Activated T-cell treated with anti-CD3 and anti-CD28 coated beads, Interleukin-2, amount 50 U/mL, for 24 hours (primary cell): Measurements from ENCODE around the gene ADGRB3.

Experiments used
- DNase-seq: peaks from one replicate; pipeline ENCODE4 v3.0.0-alpha.2; 2020
- H3K27ac Mint-ChIP-seq: 2 replicates; pipeline ENCODE4 v1.8.0; 2020; ENCODE audit warnings: mild to moderate bottlenecking, mixed read lengths
- H3K27me3 Mint-ChIP-seq: 2 replicates; pipeline ENCODE4 v1.8.0; 2020; ENCODE audit warnings: mixed read lengths
- H3K36me3 Mint-ChIP-seq: 2 replicates; pipeline ENCODE4 v1.8.0; 2020; ENCODE audit warnings: low read depth, mixed read lengths
- H3K4me1 Mint-ChIP-seq: 2 replicates; pipeline ENCODE4 v1.8.0; 2020; ENCODE audit warnings: low read depth, mixed read lengths
- H3K4me3 Mint-ChIP-seq: 2 replicates; pipeline ENCODE4 v1.8.0; 2020; ENCODE audit warnings: mild to moderate bottlenecking, moderate library complexity, mixed read lengths
- H3K9me3 Mint-ChIP-seq: 2 replicates; pipeline ENCODE4 v1.8.0; 2020; ENCODE audit warnings: mixed read lengths

Gene ADGRB3

DNA sequence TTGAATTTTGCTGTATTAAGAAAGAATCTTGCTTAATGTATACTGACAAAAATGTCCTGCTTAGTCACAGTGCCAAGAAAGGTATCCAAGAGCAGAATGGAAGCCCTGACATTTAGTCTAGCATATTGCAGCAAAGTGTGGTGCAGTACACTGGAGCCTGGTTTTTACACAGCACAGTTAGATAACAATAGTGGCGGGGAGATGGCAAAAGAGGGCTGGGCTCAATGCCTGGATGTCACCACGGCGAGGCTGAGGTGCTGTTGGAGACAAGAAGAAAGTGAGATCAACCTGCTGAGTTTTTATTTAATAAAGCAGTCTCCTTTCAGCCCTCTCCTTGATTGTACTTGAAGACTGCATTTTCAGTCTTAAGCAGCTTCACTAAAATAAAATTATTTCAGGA lies 735.7 kb downstream of the ADGRB3 start:
- Mint-ChIP-seq H3K36me3 (no peaks in the 10 kb centered on the region), H3K27me3 (no peaks in the 10 kb centered on the region), H3K4me3 (no peak overlapping the region), H3K4me1 (no peaks in the 10 kb centered on the region), H3K9me3 (no peaks in the 10 kb centered on the region), H3K27ac (no peak overlapping the region)
- no peak for DNase-seq

DNA sequence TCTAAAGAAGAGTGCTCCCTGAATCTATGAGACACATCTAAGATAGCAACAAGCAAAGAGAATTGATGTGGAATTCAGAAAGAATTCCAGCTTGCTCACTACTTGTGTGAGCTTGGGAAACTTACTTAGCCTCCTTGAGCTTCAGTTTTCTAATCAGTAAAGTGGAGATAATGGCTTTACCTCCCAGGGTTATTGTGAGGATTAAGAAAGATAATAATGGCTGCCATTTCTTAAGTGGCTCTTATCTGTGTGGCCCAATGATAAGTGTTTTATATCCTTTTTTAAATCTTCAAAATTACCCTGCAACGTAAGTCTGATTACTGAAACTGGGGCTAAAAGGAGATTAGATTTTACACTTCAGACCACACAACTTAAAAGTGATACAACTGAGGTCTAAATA lies 743.2 kb downstream of the ADGRB3 start:
- H3K27ac Mint-ChIP-seq = no peak overlapping the region
- no peak for DNase-seq
- no peaks in the 10 kb centered on the region for H3K27me3 Mint-ChIP-seq
- no peaks in the 10 kb centered on the region for H3K36me3 Mint-ChIP-seq
- H3K4me3 Mint-ChIP-seq = no peak overlapping the region
- no peaks in the 10 kb centered on the region for H3K4me1 Mint-ChIP-seq
- no peaks in the 10 kb centered on the region for H3K9me3 Mint-ChIP-seq

DNA sequence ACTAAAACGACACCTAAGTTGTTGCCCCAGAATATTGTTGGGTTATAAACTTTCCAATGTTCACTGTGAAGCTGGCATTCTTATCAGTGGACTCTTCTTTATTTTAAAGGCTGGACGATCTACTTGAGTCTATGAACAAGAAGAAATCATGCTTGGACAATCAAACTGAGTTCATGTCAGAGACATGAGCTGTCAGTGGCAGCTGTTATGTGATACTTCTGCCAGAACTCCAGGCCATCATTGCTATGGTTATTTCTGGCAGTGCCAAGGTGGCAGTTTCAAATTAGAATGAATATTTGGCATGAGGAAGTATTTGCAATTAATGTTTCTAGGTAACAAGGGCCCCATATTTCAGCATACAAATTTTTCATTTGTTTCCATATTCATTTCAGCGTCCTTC lies 744.4 kb downstream of the ADGRB3 start:
- no peaks in the 10 kb centered on the region for H3K4me1 Mint-ChIP-seq
- H3K4me3 Mint-ChIP-seq = no peak overlapping the region
- DNase-seq = no peak
- H3K27ac Mint-ChIP-seq = no peak overlapping the region
- no peaks in the 10 kb centered on the region for H3K27me3 Mint-ChIP-seq
- no peaks in the 10 kb centered on the region for H3K36me3 Mint-ChIP-seq
- no peaks in the 10 kb centered on the region for H3K9me3 Mint-ChIP-seq

DNA sequence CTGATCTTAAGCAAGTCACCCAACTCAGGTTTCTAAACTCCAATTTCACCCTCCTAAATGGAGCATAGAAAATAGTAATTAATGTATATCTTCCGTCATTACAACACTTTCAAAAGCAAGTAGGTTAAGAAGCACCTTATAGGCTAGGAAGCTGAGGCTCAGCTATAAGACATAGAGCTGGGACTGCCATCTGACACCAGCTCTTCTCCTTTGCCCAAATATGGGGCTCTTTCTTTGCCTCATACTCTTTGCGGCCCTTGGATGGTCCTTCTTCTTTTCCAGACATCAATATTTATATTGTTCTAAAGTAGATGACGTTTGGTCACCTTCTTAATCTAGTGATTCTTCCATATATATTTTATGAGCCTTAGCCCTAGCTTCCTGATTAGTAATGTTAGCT lies 748.5 kb downstream of the ADGRB3 start:
- Mint-ChIP-seq H3K4me1 (no peaks in the 10 kb centered on the region), H3K9me3 (no peaks in the 10 kb centered on the region), H3K36me3 (no peaks in the 10 kb centered on the region), H3K27me3 (no peaks in the 10 kb centered on the region), H3K27ac (no peak overlapping the region), H3K4me3 (no peak overlapping the region)
- no peak for DNase-seq

DNA sequence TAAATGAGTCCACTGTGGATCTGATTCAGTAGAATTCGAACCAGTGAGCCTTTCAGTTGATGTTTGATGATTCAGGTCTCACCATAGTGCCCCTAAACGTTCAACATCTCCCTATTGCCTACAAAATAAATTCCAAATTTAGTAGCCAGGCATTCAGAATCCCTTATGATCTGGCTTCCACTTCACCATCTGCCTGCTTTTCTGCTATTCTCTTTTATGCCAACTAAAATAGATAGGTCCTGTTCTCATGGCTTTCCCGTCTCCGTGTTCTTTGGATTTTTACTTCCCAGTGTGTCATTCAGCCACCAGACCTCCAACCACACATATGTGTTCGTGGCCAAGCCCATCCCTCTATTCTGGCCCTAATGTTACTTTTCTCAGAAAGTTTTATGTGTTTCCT lies 751.3 kb downstream of the ADGRB3 start:
- no peaks in the 10 kb centered on the region for H3K4me1 Mint-ChIP-seq
- DNase-seq = no peak
- no peak overlapping the region for H3K27ac Mint-ChIP-seq
- H3K9me3 Mint-ChIP-seq = no peaks in the 10 kb centered on the region
- no peak overlapping the region for H3K4me3 Mint-ChIP-seq
- H3K27me3 Mint-ChIP-seq = no peaks in the 10 kb centered on the region
- H3K36me3 Mint-ChIP-seq = no peaks in the 10 kb centered on the region

DNA sequence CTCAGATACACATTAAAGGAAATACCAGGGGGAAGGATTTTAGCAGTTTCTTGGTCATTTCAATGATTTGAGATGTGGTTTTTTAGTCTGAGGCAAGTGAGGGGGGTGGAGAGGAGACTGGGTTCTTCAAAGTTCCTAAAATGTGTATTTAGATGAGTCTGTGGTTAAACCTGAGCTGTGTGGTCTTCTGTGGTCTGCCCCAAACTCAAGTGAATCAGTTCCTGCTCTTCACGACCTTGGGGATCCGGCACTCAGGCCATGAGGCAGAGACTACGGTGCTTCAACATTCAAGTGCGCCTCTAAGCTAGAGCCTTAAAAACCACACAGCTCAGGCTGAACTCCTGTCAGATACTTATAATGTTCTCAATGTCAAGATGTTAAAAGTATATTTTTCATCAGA lies 755.0 kb downstream of the ADGRB3 start:
- no peaks in the 10 kb centered on the region for H3K9me3 Mint-ChIP-seq
- no peak overlapping the region for H3K4me3 Mint-ChIP-seq
- H3K27me3 Mint-ChIP-seq = no peaks in the 10 kb centered on the region
- H3K36me3 Mint-ChIP-seq = no peaks in the 10 kb centered on the region
- no peak for DNase-seq
- no peak overlapping the region for H3K27ac Mint-ChIP-seq
- H3K4me1 Mint-ChIP-seq = no peaks in the 10 kb centered on the region

DNA sequence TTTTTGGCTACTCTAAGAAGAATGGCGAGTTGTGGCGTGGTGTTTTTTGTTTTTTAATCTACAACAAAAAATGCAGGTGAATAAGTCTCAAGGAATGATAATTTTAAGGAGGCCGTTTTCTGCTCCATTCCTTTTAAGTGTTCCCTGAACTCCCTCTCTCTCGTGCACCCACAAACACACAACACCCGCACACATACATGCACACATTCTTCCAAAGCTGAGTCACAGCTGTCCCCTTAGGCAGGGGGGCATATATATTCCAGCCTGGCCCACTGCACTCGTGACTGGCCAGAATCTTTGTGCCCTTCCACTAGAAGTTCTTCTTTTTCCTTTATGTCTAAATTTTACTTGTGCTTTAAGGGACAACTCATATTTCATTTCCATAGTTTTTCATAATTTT lies 756.0 kb downstream of the ADGRB3 start:
- H3K4me3 Mint-ChIP-seq = no peak overlapping the region
- no peaks in the 10 kb centered on the region for H3K4me1 Mint-ChIP-seq
- no peaks in the 10 kb centered on the region for H3K9me3 Mint-ChIP-seq
- DNase-seq = no peak
- no peak overlapping the region for H3K27ac Mint-ChIP-seq
- no peaks in the 10 kb centered on the region for H3K27me3 Mint-ChIP-seq
- H3K36me3 Mint-ChIP-seq = no peaks in the 10 kb centered on the region

DNA sequence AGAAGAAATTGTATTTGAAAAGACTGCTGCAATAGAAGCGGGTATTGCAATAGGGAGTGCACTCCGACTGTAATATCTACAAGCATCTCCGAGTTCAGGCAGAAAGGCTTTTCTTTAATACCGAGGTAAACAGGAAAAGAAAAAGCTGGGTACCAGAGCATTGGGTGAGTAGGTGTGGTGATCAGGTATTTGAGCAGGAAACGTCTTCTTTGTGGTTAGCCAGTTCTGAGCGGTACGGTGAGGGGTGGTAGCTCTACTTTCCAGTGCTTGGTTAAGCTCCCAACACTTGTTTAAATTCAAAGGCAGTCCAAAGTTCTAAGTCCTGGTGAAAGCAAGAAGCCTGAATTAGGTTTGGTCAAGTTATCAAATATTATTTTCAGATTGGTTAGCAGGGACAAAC lies 757.7 kb downstream of the ADGRB3 start:
- no peak overlapping the region for H3K4me3 Mint-ChIP-seq
- H3K4me1 Mint-ChIP-seq = no peaks in the 10 kb centered on the region
- H3K9me3 Mint-ChIP-seq = no peaks in the 10 kb centered on the region
- no peaks in the 10 kb centered on the region for H3K36me3 Mint-ChIP-seq
- DNase-seq = no peak
- no peak overlapping the region for H3K27ac Mint-ChIP-seq
- H3K27me3 Mint-ChIP-seq = no peaks in the 10 kb centered on the region

DNA sequence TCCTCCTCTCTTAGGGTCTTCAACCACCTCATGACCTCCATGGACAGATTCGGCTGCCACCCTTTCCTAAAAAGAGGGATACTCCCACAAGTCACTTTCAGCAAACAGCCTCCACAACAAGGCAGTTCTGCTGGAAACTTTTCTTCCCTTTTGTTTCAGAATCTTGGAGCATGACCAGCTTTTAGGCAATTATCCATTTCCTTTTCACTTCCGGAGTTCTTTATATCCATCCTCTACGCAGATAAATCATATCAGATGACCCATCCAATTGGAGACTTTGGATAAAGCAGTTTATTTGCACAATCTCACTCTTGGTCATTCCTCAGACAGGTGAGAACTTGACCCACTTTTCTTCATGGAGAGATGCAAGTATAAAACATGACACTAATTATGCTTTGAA lies 763.2 kb downstream of the ADGRB3 start:
- H3K27me3 Mint-ChIP-seq = no peaks in the 10 kb centered on the region
- no peaks in the 10 kb centered on the region for H3K9me3 Mint-ChIP-seq
- DNase-seq = no peak
- no peaks in the 10 kb centered on the region for H3K36me3 Mint-ChIP-seq
- no peak overlapping the region for H3K27ac Mint-ChIP-seq
- H3K4me3 Mint-ChIP-seq = no peak overlapping the region
- no peaks in the 10 kb centered on the region for H3K4me1 Mint-ChIP-seq

DNA sequence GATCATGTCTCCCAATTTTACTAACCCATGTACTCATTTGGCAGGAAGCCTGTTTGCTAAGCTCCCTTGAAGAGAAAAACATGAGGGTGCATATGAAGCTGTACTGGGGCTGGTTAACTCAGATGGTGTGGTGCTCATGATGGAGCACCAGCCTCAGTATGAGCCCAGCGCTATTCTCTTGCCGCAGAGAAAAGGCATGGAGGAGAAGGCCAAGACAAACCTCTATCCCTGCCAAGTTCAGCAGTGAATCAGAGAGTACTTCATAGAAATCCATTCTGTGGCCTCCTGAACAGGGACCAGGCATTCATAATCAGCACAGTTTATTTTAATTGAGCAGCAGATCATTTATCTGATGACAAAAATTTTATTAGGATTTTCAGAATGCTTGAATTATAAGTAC lies 763.6 kb downstream of the ADGRB3 start:
- Mint-ChIP-seq H3K27me3 (no peaks in the 10 kb centered on the region), H3K36me3 (no peaks in the 10 kb centered on the region), H3K4me1 (no peaks in the 10 kb centered on the region), H3K9me3 (no peaks in the 10 kb centered on the region), H3K27ac (no peak overlapping the region), H3K4me3 (no peak overlapping the region)
- DNase-seq = no peak

DNA sequence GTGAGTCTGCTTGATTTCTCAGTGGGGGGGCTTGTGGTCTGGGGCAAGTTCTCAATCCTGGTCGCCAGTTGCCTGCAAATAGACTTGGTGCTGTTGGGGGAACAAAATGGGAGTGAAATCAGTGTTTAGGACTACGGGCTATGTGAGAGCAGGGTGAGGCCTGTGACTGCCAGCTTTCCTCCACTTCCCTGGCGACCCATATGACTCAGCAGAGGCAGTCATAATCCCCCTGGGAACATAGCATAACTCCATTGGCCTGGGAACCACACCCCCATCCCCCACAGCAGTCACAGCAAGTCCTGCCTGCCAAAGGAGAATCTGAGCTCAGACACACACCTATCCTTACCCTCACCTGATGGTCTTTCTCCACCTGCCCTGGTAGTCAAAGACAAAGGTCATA lies 773.8 kb downstream of the ADGRB3 start:
- no peaks in the 10 kb centered on the region for H3K27me3 Mint-ChIP-seq
- DNase-seq = no peak
- H3K4me3 Mint-ChIP-seq = no peak overlapping the region
- H3K9me3 Mint-ChIP-seq = peaks cover 24% of the 10 kb centered on the region
- H3K4me1 Mint-ChIP-seq = no peaks in the 10 kb centered on the region
- H3K36me3 Mint-ChIP-seq = no peaks in the 10 kb centered on the region
- H3K27ac Mint-ChIP-seq = no peak overlapping the region

DNA sequence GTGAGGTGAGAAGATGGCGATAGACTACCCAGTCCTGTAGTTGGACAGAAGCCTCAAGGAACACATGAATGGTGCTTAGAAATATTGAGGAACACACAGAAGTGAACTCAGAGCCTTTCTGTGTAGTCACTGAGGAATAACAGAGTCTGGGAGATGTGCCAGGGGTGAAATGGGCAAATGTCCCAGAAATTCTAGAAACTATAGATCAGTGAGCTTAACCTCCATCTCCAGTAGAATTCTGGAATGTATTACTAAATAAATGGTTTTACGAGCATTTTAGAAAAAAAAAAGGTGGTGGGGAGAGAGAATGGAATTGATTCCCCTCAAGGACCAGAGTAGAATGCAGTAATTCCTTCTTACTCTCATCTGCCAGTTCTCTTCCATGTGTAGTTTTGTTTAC lies 781.7 kb downstream of the ADGRB3 start:
- Mint-ChIP-seq H3K27me3 (no peaks in the 10 kb centered on the region), H3K27ac (no peak overlapping the region), H3K4me3 (no peak overlapping the region), H3K36me3 (no peaks in the 10 kb centered on the region), H3K9me3 (peaks cover 5% of the 10 kb centered on the region), H3K4me1 (no peaks in the 10 kb centered on the region)
- no peak for DNase-seq

DNA sequence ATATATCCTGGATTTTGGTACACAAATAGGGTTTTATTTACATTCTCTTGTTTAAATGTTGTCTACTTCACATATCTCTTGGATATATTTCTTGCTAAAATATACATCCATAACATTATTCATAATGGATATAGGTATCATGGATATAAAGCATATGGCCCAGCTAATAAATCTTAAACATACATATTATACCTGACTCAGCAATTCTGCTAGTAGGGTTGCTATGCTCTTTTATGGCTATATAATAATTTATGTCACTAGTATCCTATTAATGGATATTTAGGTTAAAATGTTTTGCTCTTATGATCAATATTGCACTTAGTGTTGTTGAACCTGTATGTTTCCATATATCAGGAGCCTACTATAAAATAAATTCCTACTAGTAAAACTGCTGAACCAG lies 786.2 kb downstream of the ADGRB3 start:
- Mint-ChIP-seq H3K27me3 (no peaks in the 10 kb centered on the region), H3K36me3 (no peaks in the 10 kb centered on the region), H3K4me1 (no peaks in the 10 kb centered on the region), H3K9me3 (peaks cover 2% of the 10 kb centered on the region), H3K4me3 (no peak overlapping the region), H3K27ac (no peak overlapping the region)
- no peak for DNase-seq

DNA sequence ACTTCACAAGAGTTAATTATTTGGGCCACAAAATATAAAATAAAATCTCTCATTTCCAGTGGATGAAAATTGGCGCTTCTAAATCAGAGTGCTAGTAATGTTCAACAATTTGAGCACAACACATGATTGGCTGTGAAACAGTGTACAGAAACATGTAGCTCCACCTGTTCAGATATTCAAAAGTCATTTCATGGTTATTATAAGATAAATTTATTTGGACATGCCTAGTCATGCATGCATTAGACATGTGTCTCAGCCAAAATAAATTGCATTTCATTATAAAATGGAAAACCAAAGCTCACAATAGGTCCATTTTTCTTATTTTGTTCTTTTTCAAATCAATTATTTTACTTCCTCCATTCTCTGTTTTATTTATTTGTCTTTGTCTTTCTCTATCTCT lies 786.9 kb downstream of the ADGRB3 start:
- no peak for DNase-seq
- no peaks in the 10 kb centered on the region for H3K4me1 Mint-ChIP-seq
- no peaks in the 10 kb centered on the region for H3K36me3 Mint-ChIP-seq
- peaks cover 2% of the 10 kb centered on the region for H3K9me3 Mint-ChIP-seq
- no peak overlapping the region for H3K4me3 Mint-ChIP-seq
- H3K27ac Mint-ChIP-seq = no peak overlapping the region
- H3K27me3 Mint-ChIP-seq = no peaks in the 10 kb centered on the region

DNA sequence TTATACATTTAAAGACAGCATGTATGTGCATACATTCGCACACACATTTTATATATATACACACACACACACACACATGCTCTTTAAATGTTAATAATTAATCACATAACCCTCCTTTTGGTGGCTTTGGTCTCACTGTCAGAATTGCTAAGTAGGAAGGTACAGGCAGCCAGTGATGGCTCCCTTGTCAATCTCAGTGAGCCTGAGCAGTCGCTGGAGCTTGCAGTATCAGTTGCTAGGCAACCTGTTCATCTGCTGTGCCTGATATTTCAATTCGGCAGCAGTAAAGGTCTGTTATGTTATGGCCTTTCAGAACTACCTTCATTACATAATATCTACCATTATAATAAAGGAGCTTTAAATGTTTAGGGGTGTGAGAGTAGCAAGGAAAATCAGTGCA lies 787.4 kb downstream of the ADGRB3 start:
- DNase-seq = no peak
- Mint-ChIP-seq H3K4me3 (no peak overlapping the region), H3K27me3 (no peaks in the 10 kb centered on the region), H3K9me3 (peaks cover 2% of the 10 kb centered on the region), H3K36me3 (no peaks in the 10 kb centered on the region), H3K27ac (no peak overlapping the region), H3K4me1 (no peaks in the 10 kb centered on the region)

DNA sequence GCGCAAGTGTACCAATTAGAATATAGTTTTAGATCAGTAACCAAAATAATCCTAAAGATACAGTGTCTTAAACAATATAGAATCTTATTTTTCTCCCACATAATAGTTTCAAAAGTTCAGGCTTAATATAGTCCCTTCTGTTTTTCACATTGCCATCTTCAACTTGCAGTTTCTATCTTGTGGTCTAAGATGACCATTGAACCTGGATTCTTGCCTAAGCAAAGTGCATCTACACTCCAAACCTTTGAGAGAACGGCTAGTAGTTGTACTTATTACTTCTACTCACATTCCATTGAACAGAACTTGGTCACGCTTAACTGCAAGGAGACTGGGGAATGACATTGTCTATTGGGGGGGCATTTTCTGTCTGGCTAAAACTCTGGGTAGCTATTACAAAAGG lies 788.7 kb downstream of the ADGRB3 start:
- Mint-ChIP-seq H3K9me3 (peaks cover under 1% of the 10 kb centered on the region), H3K27me3 (no peaks in the 10 kb centered on the region), H3K36me3 (no peaks in the 10 kb centered on the region), H3K27ac (no peak overlapping the region), H3K4me3 (no peak overlapping the region), H3K4me1 (no peaks in the 10 kb centered on the region)
- DNase-seq = no peak
